Loucy (cell line): Measurements from ENCODE around the gene MOK.
"Not testable (repeated sequence)": the region's sequence is repeated elsewhere in the genome, so short reads cannot be mapped to it uniquely, and the experiment has no call there.

Experiments used
- H2AFZ ChIP-seq: fragments of 200-600 bp; sonication (generic); 2 replicates; pipeline ENCODE4 v1.6.0; 2016; ENCODE audit warnings: antibody characterized with exemption, mild to moderate bottlenecking, low read length, moderate library complexity
- H3F3A ChIP-seq: fragments of 200-600 bp; 2 replicates; pipeline ENCODE4 v1.6.0; 2016; ENCODE audit warnings: antibody characterized with exemption, low read depth, mild to moderate bottlenecking
- H3K27me3 ChIP-seq: fragments of 200-600 bp; sonication (generic); 2 replicates; pipeline ENCODE4 v1.6.1; 2014; ENCODE audit warnings: low read length, mild to moderate bottlenecking; ENCODE audit not compliant: insufficient read depth, poor library complexity, severe bottlenecking
- H3K36me3 ChIP-seq: fragments of 200-600 bp; sonication (generic); 2 replicates; pipeline ENCODE4 v1.6.1; 2016; ENCODE audit warnings: low read length; ENCODE audit not compliant: insufficient read depth
- H3K4me1 ChIP-seq: fragments of 200-600 bp; sonication (generic); 2 replicates; pipeline ENCODE4 v1.5.1; 2014; ENCODE audit warnings: low read length, mild to moderate bottlenecking; ENCODE audit not compliant: insufficient read depth, poor library complexity, severe bottlenecking
- H3K4me2 ChIP-seq: fragments of 200-600 bp; sonication (generic); 2 replicates; pipeline ENCODE4 v1.6.0; 2014; ENCODE audit warnings: antibody characterized with exemption, low read length, low read depth, mild to moderate bottlenecking; ENCODE audit not compliant: poor library complexity, severe bottlenecking
- H3K4me3 ChIP-seq: fragments of 200-600 bp; sonication (generic); 2 replicates; pipeline ENCODE4 v1.5.1; 2014; ENCODE audit warnings: low read length, mild to moderate bottlenecking, mixed read lengths; ENCODE audit not compliant: poor library complexity, severe bottlenecking
- H3K79me2 ChIP-seq: fragments of 200-600 bp; sonication (generic); 2 replicates; pipeline ENCODE4 v1.6.1; 2014; ENCODE audit warnings: low read length; ENCODE audit not compliant: insufficient read depth
- H3K9ac ChIP-seq: fragments of 200-600 bp; sonication (generic); 2 replicates; pipeline ENCODE4 v1.6.0; 2014; ENCODE audit warnings: mild to moderate bottlenecking, low read depth, low read length, moderate library complexity; ENCODE audit not compliant: poor library complexity, severe bottlenecking
- H3K9me2 ChIP-seq: fragments of 200-600 bp; sonication (generic); replicated peaks from 2 replicates; pipeline ENCODE4 v1.6.1; 2016; ENCODE audit warnings: low read depth, low read length, mixed read lengths
- H3K9me3 ChIP-seq: fragments of 200-600 bp; sonication (generic); 2 replicates; pipeline ENCODE4 v1.6.1; 2014; ENCODE audit warnings: mild to moderate bottlenecking, antibody characterized with exemption, low read length, low read depth; ENCODE audit not compliant: insufficient read depth
- H4K20me1 ChIP-seq: fragments of 200-600 bp; sonication (generic); 2 replicates; pipeline ENCODE4 v1.6.0; 2014; ENCODE audit warnings: antibody characterized with exemption, low read length, mild to moderate bottlenecking; ENCODE audit not compliant: insufficient read depth, poor library complexity, severe bottlenecking
- EZH2phosphoT487 ChIP-seq: fragments of 200-600 bp; IDR thresholded peaks from 2 replicates; pipeline ENCODE4 v1.6.1; 2018; ENCODE audit warnings: antibody characterized with exemption, mild to moderate bottlenecking, moderate library complexity, borderline replicate concordance
- TF ChIP-seq, protein P1 (sequence below): fragments of 200-600 bp; sonication (generic); conservative IDR thresholded peaks from 2 replicates; pipeline ENCODE4 v1.5.1; 2014; ENCODE audit warnings: mild to moderate bottlenecking, antibody characterized with exemption, low read length

Gene MOK

DNA sequence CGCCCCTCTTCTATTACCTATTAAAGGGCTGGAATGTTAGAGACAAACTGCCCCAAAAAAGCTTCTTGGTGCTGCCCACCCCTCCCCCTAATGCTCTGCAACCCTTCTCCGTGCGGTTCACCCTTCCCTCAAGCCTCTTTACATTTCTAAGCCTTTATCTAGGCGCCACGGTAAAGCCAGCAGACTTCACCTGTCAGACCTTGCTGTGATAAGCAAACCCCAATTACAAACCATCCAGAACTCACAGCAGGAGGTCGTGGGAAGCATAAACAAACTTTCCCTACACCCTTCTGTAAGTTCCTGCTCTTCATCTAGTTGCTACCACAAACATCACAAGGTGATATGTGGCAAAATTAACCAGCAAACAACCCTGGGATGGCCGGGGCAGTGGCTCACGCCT is 56.8 kb downstream of the MOK start:
- Histone ChIP-seq H3F3A (no peaks in the 10 kb centered on the region), H4K20me1 (no peaks in the 10 kb centered on the region), H3K4me3 (no peak overlapping the region), H3K9me3 (no peaks in the 10 kb centered on the region), H3K79me2 (no peaks in the 10 kb centered on the region), H3K4me2 (no peak overlapping the region), H3K4me1 (no peaks in the 10 kb centered on the region), H2AFZ (no peak overlapping the region), H3K27me3 (no peaks in the 10 kb centered on the region), H3K36me3 (no peaks in the 10 kb centered on the region), H3K9me2 (no peaks in the 10 kb centered on the region), H3K9ac (no peak overlapping the region)
- TF ChIP-seq, protein P1, sequence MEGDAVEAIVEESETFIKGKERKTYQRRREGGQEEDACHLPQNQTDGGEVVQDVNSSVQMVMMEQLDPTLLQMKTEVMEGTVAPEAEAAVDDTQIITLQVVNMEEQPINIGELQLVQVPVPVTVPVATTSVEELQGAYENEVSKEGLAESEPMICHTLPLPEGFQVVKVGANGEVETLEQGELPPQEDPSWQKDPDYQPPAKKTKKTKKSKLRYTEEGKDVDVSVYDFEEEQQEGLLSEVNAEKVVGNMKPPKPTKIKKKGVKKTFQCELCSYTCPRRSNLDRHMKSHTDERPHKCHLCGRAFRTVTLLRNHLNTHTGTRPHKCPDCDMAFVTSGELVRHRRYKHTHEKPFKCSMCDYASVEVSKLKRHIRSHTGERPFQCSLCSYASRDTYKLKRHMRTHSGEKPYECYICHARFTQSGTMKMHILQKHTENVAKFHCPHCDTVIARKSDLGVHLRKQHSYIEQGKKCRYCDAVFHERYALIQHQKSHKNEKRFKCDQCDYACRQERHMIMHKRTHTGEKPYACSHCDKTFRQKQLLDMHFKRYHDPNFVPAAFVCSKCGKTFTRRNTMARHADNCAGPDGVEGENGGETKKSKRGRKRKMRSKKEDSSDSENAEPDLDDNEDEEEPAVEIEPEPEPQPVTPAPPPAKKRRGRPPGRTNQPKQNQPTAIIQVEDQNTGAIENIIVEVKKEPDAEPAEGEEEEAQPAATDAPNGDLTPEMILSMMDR: no peak
- no peak for TF ChIP-seq EZH2phosphoT487

DNA sequence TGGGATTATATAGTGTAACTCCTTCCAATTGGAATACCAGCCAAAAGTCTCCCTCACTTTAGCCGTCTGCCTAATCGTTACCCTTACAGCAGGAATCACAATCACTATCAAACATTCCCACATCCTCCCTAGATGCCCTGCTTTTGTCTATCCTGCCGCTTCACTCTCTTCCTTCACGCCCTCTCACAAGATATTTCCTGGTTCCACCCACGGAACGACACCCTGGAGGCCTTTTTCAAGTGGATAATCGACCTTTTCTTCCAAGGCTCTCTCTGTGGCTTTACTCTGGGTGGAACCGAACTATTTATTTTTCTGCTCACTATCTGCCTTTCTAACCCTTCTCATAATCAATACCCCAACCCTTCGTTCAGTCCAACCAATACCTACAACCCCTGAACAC is 58.9 kb downstream of the MOK start:
- H3K9me2 ChIP-seq: no peaks in the 10 kb centered on the region
- H3K9me3 ChIP-seq: no peaks in the 10 kb centered on the region
- no peak overlapping the region for H3K4me3 ChIP-seq
- H3K9ac ChIP-seq: no peak overlapping the region
- H3K79me2 ChIP-seq: no peaks in the 10 kb centered on the region
- H3K27me3 ChIP-seq: no peaks in the 10 kb centered on the region
- H3K4me2 ChIP-seq: no peak overlapping the region
- TF ChIP-seq, protein P1: no peak
- TF ChIP-seq EZH2phosphoT487: no peak
- no peak overlapping the region for H2AFZ ChIP-seq
- H3K36me3 ChIP-seq: no peaks in the 10 kb centered on the region
- no peaks in the 10 kb centered on the region for H4K20me1 ChIP-seq
- H3K4me1 ChIP-seq: no peaks in the 10 kb centered on the region
- no peaks in the 10 kb centered on the region for H3F3A ChIP-seq

DNA sequence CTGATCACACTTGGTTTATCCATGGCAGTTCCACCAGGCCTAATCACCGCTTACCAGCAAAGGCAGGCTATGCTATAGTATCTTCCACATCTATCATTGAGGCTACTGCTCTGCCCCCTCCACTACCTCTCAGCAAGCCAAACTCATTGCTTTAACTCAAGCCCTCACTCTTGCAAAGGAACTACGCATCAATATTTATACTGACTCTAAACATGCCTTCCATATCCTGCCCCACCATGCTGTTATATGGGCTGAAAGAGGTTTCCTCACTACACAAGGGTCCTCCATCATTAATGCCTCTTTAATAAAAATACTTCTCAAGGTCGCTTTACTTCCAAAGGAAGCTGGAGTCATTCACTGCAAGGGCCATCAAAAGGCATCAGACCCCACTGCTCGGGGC is 61.2 kb downstream of the MOK start:
- not testable (repeated sequence) for H3K9me2 ChIP-seq, H3K9ac ChIP-seq, H3F3A ChIP-seq, H3K36me3 ChIP-seq, H2AFZ ChIP-seq, H3K4me3 ChIP-seq, H3K4me1 ChIP-seq, H3K79me2 ChIP-seq, H3K9me3 ChIP-seq, H4K20me1 ChIP-seq, H3K27me3 ChIP-seq, H3K4me2 ChIP-seq

DNA sequence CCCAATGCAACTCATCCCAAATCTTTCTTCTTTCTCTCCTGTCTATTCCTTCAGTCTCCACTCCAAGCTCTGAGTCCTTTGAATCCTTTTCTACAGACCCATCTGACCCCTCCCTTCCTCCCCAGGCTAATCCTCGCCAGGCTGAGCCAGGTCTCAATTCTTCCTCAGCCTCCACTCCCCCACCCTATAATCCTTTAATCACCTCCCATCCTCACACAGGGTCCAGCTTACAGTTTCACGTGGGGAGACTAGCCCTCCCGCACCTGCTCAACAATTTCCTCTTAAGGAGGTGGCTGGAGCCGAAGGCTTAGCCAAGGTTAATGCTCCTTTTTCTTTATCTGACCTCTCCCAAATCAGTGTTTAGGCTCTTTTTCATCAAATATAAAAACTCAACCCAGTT is 63.8 kb downstream of the MOK start:
- Histone ChIP-seq H2AFZ (no peak overlapping the region), H4K20me1 (no peaks in the 10 kb centered on the region), H3K9ac (no peak overlapping the region), H3K27me3 (no peaks in the 10 kb centered on the region), H3F3A (no peaks in the 10 kb centered on the region), H3K4me3 (no peak overlapping the region), H3K79me2 (no peaks in the 10 kb centered on the region), H3K9me2 (no peaks in the 10 kb centered on the region), H3K9me3 (no peaks in the 10 kb centered on the region), H3K4me1 (no peaks in the 10 kb centered on the region), H3K36me3 (no peaks in the 10 kb centered on the region), H3K4me2 (no peak overlapping the region)
- TF ChIP-seq, protein P1: no peak
- no peak for TF ChIP-seq EZH2phosphoT487

DNA sequence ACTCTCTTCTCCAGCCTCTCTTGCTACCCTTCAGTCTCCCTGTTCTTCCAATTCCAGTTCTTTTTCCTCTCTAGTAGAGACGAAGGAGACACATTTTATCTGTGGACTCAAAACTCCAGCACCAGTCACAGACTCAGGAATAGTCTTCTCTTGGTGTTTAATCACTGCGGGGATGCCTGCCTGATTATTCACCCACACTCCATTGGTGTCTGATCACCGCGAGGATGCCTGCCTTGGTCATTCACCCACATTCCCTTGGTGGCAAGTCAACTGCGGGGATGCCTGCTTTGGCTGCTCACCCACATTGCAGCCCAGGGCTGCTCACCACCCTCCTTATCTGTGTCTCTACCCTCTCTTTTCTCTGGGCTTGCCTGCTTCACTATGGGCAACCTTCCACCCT is 64.5 kb downstream of the MOK start:
- H3K9me2 ChIP-seq, H4K20me1 ChIP-seq, H3K4me1 ChIP-seq, H3K4me3 ChIP-seq, H3K9me3 ChIP-seq, H3F3A ChIP-seq, H3K79me2 ChIP-seq, H3K4me2 ChIP-seq, H3K27me3 ChIP-seq, H3K36me3 ChIP-seq, H3K9ac ChIP-seq, H2AFZ ChIP-seq: not testable (repeated sequence)
